GM12878 (cell line): ENCODE data around the gene PADI3. TPM values are rescaled to one million over a fixed set of nuclear protein-coding genes. Genes with fewer than 3 reads are reported as not detected.

Experiments used
- ATAC-seq: fragments of 200-7000 bp; cut with Tn5 transposase; 3 replicates; pipeline ENCODE4 v1.9.1; 2020; ENCODE audit warnings: mild to moderate bottlenecking, moderate library complexity
- BruUV-seq: library from RNA; stranded (reverse); fragments of 400-500 nt; replicated peaks from 2 replicates; lab custom pipeline; 2021; lab: Mats Ljungman, UMichigan
- CTCF ChIA-PET: fragments of 300-600 bp; sonication (Branson Sonifier 250); formaldehyde crosslinking; extraction: SDS; loops from one replicate; lab custom pipeline; 2021; ENCODE audit warnings: inconsistent platforms; lab: Yijun Ruan, JAX
- POLR2A ChIA-PET: fragments of 350-600 bp; formaldehyde crosslinking; extraction: SDS; loops from one replicate; lab custom pipeline; 2021; ENCODE audit warnings: inconsistent platforms; lab: Charles Lee
- RAD21 ChIA-PET: fragments of 300-600 bp; sonication (Branson Sonifier 250); formaldehyde crosslinking; loops from one replicate; lab custom pipeline; 2023; ENCODE audit warnings: antibody characterized with exemption; ENCODE audit not compliant: unreplicated experiment; lab: Charles Lee
- SMC1A ChIA-PET: fragments of 300-600 bp; sonication (Branson Sonifier 250); formaldehyde crosslinking; loops from one replicate; lab custom pipeline; 2023; ENCODE audit not compliant: unreplicated experiment, uncharacterized antibody; lab: Charles Lee
- DNase-seq: peaks from one replicate; pipeline ENCODE4 v3.0.0-alpha.2; 2011; ENCODE audit warnings: low read depth, low spot score
- FAIRE-seq: peaks from 3 replicates; lab custom pipeline; 2011; peaks lifted over from hg19 to GRCh38; lab: Jason Lieb, UNC
- H2AFZ ChIP-seq: 2 replicates; pipeline ENCODE4 v1.6.0; 2011; ENCODE audit warnings: low read depth, low read length, control low read depth; ENCODE audit not compliant: control insufficient read depth
- H3K27ac ChIP-seq: 2 replicates; pipeline ENCODE4 v1.5.1; 2011; ENCODE audit warnings: control low read depth; ENCODE audit not compliant: control insufficient read depth, insufficient read depth
- H3K27me3 ChIP-seq, 2 experiments: replicated peaks in 1 of 2; 2 replicates each; pipeline versions ENCODE4 v1.6.0 to v1.6.1; 2011; ENCODE audit warnings: low read length in 1 of 2; ENCODE audit not compliant: control insufficient read depth in 2 of 2, insufficient read depth in 2 of 2
- H3K36me3 ChIP-seq, 2 experiments: 2 replicates each; pipeline ENCODE4 v1.5.1; 2011; ENCODE audit warnings: low read length in 1 of 2; ENCODE audit not compliant: control insufficient read depth in 2 of 2, insufficient read depth in 2 of 2
- H3K4me1 ChIP-seq: 2 replicates; pipeline ENCODE4 v1.6.1; 2011; ENCODE audit warnings: mild to moderate bottlenecking, low read length, moderate library complexity, mixed read lengths; ENCODE audit not compliant: control insufficient read depth, insufficient read depth
- H3K4me2 ChIP-seq: 2 replicates; pipeline ENCODE4 v1.6.0; 2011; ENCODE audit warnings: control low read depth; ENCODE audit not compliant: control insufficient read depth, insufficient read depth
- H3K4me3 ChIP-seq: fragments of 200-600 bp; sonication (generic); 2 replicates; pipeline ENCODE4 v1.5.1; 2016
- H3K79me2 ChIP-seq: 2 replicates; pipeline ENCODE4 v1.6.0; 2011; ENCODE audit warnings: low read length; ENCODE audit not compliant: control insufficient read depth, insufficient read depth
- H3K9ac ChIP-seq: 2 replicates; pipeline ENCODE4 v1.8.0; 2011; ENCODE audit warnings: low read length, control low read depth, mixed read lengths; ENCODE audit not compliant: control insufficient read depth, insufficient read depth
- H3K9me3 ChIP-seq: replicated peaks from 3 replicates; pipeline ENCODE4 v1.5.1; 2011; ENCODE audit warnings: mild to moderate bottlenecking, low read length; ENCODE audit not compliant: control insufficient read depth, insufficient read depth
- H4K20me1 ChIP-seq: 2 replicates; pipeline ENCODE4 v1.6.0; 2011; ENCODE audit not compliant: control insufficient read depth, insufficient read depth
- E4F1 ChIP-seq: fragments of 450-650 bp; IDR thresholded peaks from 2 replicates; pipeline ENCODE4 v1.6.1; 2018; ENCODE audit warnings: borderline replicate concordance, mild to moderate bottlenecking; ENCODE audit not compliant: partially characterized antibody
- GABPA ChIP-seq: IDR thresholded peaks from 2 replicates; pipeline ENCODE4 v1.6.1; 2014; ENCODE audit warnings: antibody characterized with exemption, low read depth, mild to moderate bottlenecking, inconsistent platforms
- SMAD1 ChIP-seq: fragments of 450-650 bp; IDR thresholded peaks from 2 replicates; pipeline ENCODE4 v1.6.1; 2018; ENCODE audit warnings: mild to moderate bottlenecking, low read depth; ENCODE audit not compliant: partially characterized antibody
- ZNF622 ChIP-seq: fragments of 450-650 bp; IDR thresholded peaks from 2 replicates; pipeline ENCODE4 v1.6.1; 2017; ENCODE audit warnings: mild to moderate bottlenecking, inconsistent platforms
- WGBS: methylation state at CpG from one replicate; pipeline ENCODE4 v1.1.6; 2016; ENCODE audit warnings: low lambda C conversion rate; ENCODE audit not compliant: insufficient replicate concordance, insufficient coverage; ENCODE audit errors: missing lambda C conversion rate; 5-methylcytosine and 5-hydroxymethylcytosine counted together
- in situ Hi-C: fragments of 300-500 bp; cut with MboI; formaldehyde crosslinking; loops from 9 replicates; pipeline ENCODE4 v1.14.3; 2018; ENCODE audit warnings: mixed read lengths
- intact Hi-C: fragments of 100-400 bp; cut with micrococcal nuclease; formaldehyde crosslinking; loops from one replicate; pipeline ENCODE4 v1.14.2; 2022; ENCODE audit not compliant: unreplicated experiment
- polyA plus RNA-seq, 11 experiments: library from polyadenylated mRNA; depleted of rRNA in 4 of 11; unstranded in 6 of 11; stranded (reverse) in 5 of 11; fragments of >200 nt; fragmentation: Nextera tagmentation in 4 of 11; fragmentation: Illumina TruSeq in 1 of 11; extraction: Ambion mirVana in 4 of 11; extraction: Trizol in 1 of 11; gene quantifications; 1 replicate in 1 of 11; 2 replicates in 10 of 11; pipeline versions ENCODE4 v1.2.1 to v1.2.3, GENCODE V29; 2011 to 2016; ENCODE audit warnings: inconsistent platforms in 2 of 11, missing spikeins in 2 of 11, low read depth in 1 of 11
- total RNA-seq, 4 experiments: library from RNA; depleted of rRNA in 3 of 4; stranded (reverse); fragments of >200 nt in 3 of 4; fragmentation: Illumina TruSeq in 1 of 4; extraction: Trizol in 1 of 4; gene quantifications; 2 replicates each; pipeline versions ENCODE4 v1.2.1 to v1.2.3, GENCODE V29; 2013 to 2021

PADI3 gene
- total and polyA plus RNA-seq, 10 of the 15 experiments (the other 5 are each of a cell fraction or from before 2014, with no cell fraction given), result 0.01 TPM; not detected in 9

GRCh38 chr1:17222557-17222956 is 26.3 kb upstream of the PADI3 start:
- ATAC-seq, result no peak

More at GRCh38 chr1:17222557-17222956, 26.3 kb upstream of the PADI3 start:
- Histone ChIP-seq H3K4me3 (no peak overlapping the region), H3K9me3 (no peaks in the 10 kb centered on the region), H3K9ac (no peak overlapping the region), H2AFZ (no peak overlapping the region), H3K79me2 (no peaks in the 10 kb centered on the region)
- ChIA-PET CTCF (interaction anchor here (2.2 kb wide), 1 partner anchor 96 kb away, joined by 5 read pairs; no protein-coding TSS in a partner anchor), RAD21 (no interaction called here), SMC1A (no interaction called here), POLR2A (no interaction called here)
- FAIRE-seq, result no peak
- 27% methylated on average over 14 of the region's 14 CpGs for WGBS
- no peak for TF ChIP-seq GABPA
- TF ChIP-seq SMAD1, result no peak
- no peak for TF ChIP-seq E4F1
- no peak for TF ChIP-seq ZNF622
- TF ChIP-seq, all 136 proteins: peak for 0
- intact Hi-C loops, result no loop called here
- Histone ChIP-seq H3K4me1 (no peaks in the 10 kb centered on the region), H3K27me3 (peaks cover 0 to 2% of the 10 kb centered on the region in 2 experiments; a peak in 2 of 4 replicates), H4K20me1 (no peaks in the 10 kb centered on the region), H3K4me2 (no peak overlapping the region), H3K36me3 (no peaks in the 10 kb centered on the region), H3K27ac (no peak overlapping the region)
- BruUV-seq, result no TSS peak
- no peak for DNase-seq
- in situ Hi-C loops, result no loop called here
